HG02884 (cell line): Measurements from ENCODE around the gene ATP11A.
"Not testable (repeated sequence)": the region's sequence is repeated elsewhere in the genome, so short reads cannot be mapped to it uniquely, and the experiment has no call there.

Source experiments
- ATAC-seq: cut with Tn5 transposase; IDR thresholded peaks from one replicate; pipeline ENCODE4 v1.9.1; 2021; ENCODE audit warnings: mild to moderate bottlenecking, moderate library complexity; ENCODE audit not compliant: unreplicated experiment

Gene ATP11A

GRCh38 chr13:112873851-112874750 lies 184.3 kb downstream of the ATP11A start:
- ATAC-seq: peak; percentile 87

GRCh38 chr13:112874751-112875300 lies 185.0 kb downstream of the ATP11A start:
- ATAC-seq: no peak

GRCh38 chr13:112875627-112876026 lies 185.8 kb downstream of the ATP11A start:
- ATAC-seq: no peak

GRCh38 chr13:112876305-112877000 lies 186.6 kb downstream of the ATP11A start:
- ATAC-seq: no peak

- ATAC-seq: no peak
Observed at GRCh38 chr13:112877066-112877465, 187.2 kb downstream of the ATP11A start.

GRCh38 chr13:112877539-112877938 lies 187.7 kb downstream of the ATP11A start:
- ATAC-seq: no peak

GRCh38 chr13:112877976-112878955 lies 188.4 kb downstream of the ATP11A start:
- no peak for ATAC-seq

GRCh38 chr13:112879283-112879833 lies 189.5 kb downstream of the ATP11A start:
- no peak for ATAC-seq

- no peak for ATAC-seq
Observed at GRCh38 chr13:112880221-112880641, 190.4 kb downstream of the ATP11A start.

GRCh38 chr13:112880976-112881540 lies 191.2 kb downstream of the ATP11A start:
- ATAC-seq: no peak

GRCh38 chr13:112881656-112882554 lies 192.1 kb downstream of the ATP11A start:
- no peak for ATAC-seq

GRCh38 chr13:112882555-112883024 lies 192.8 kb downstream of the ATP11A start:
- ATAC-seq: no peak

- no peak for ATAC-seq
Observed at GRCh38 chr13:112883241-112883945, 193.6 kb downstream of the ATP11A start.

GRCh38 chr13:112884700-112885099 lies 194.9 kb downstream of the ATP11A start:
- ATAC-seq: not testable (repeated sequence)

- no peak for ATAC-seq
Observed at GRCh38 chr13:112885242-112885781, 195.5 kb downstream of the ATP11A start.

- ATAC-seq: no peak
Observed at GRCh38 chr13:112885782-112886268, 196.0 kb downstream of the ATP11A start.

- ATAC-seq: no peak
Observed at GRCh38 chr13:112887151-112887550, 197.3 kb downstream of the ATP11A start.

- no peak for ATAC-seq
Observed at GRCh38 chr13:112887557-112887991, 197.7 kb downstream of the ATP11A start.
